Neuronal stem cell (in vitro differentiated cells): Measurements from ENCODE around the gene FSHR.
A peak's percentile ranks its signal among the peaks of the same experiment; 100 is the strongest.

Experiments used
- DNase-seq: peaks from one replicate; pipeline ENCODE4 v3.0.0-alpha.2; 2013; ENCODE audit warnings: low spot score
- H2AFZ ChIP-seq: one replicate; pipeline ENCODE4 v1.6.1; 2013; ENCODE audit warnings: mild to moderate bottlenecking, low read length, inconsistent platforms
- H2AK5ac ChIP-seq: 2 replicates; pipeline ENCODE4 v1.6.1; 2013; ENCODE audit warnings: low read depth, mild to moderate bottlenecking, inconsistent platforms, low read length, moderate library complexity, mixed read lengths
- H2BK120ac ChIP-seq: 2 replicates; pipeline ENCODE4 v1.6.1; 2013; ENCODE audit warnings: low read depth, mild to moderate bottlenecking, inconsistent platforms, low read length, moderate library complexity, mixed read lengths
- H2BK12ac ChIP-seq: one replicate; pipeline ENCODE4 v1.6.1; 2013; ENCODE audit warnings: low read length, inconsistent platforms
- H2BK15ac ChIP-seq: 2 replicates; pipeline ENCODE4 v1.6.1; 2013; ENCODE audit warnings: mild to moderate bottlenecking, low read length, inconsistent platforms, mixed read lengths
- H2BK5ac ChIP-seq: one replicate; pipeline ENCODE4 v1.6.1; 2013; ENCODE audit warnings: inconsistent platforms, mild to moderate bottlenecking, low read length, moderate library complexity
- H3K14ac ChIP-seq: one replicate; pipeline ENCODE4 v1.6.1; 2013; ENCODE audit warnings: low read length, inconsistent platforms
- H3K18ac ChIP-seq: 2 replicates; pipeline ENCODE4 v1.6.1; 2013; ENCODE audit warnings: low read length, inconsistent platforms
- H3K23ac ChIP-seq: 2 replicates; pipeline ENCODE4 v1.6.1; 2013; ENCODE audit warnings: low read depth, mild to moderate bottlenecking, mixed read lengths, low read length, inconsistent platforms; ENCODE audit not compliant: poor library complexity
- H3K27ac ChIP-seq: replicated peaks from 3 replicates; pipeline ENCODE4 v1.5.1; 2013; ENCODE audit warnings: low read length, inconsistent platforms
- H3K27me3 ChIP-seq, 3 experiments: 2 replicates each; pipeline ENCODE4 v1.6.1; 2013; ENCODE audit warnings: low read length in 3 of 3, mild to moderate bottlenecking in 2 of 3, inconsistent platforms in 1 of 3, low read depth in 1 of 3, mixed read lengths in 1 of 3, moderate library complexity in 1 of 3; ENCODE audit not compliant: control insufficient read depth in 3 of 3, insufficient read depth in 3 of 3
- H3K36me3 ChIP-seq, 2 donors: replicated peaks in 1 of 2; 2 replicates each; pipeline ENCODE4 v1.6.1; 2013; ENCODE audit warnings: low read length in 2 of 2; ENCODE audit not compliant: control insufficient read depth in 2 of 2, insufficient read depth in 2 of 2
- H3K4ac ChIP-seq: 2 replicates; pipeline ENCODE4 v1.6.1; 2013; ENCODE audit warnings: inconsistent platforms, mild to moderate bottlenecking, low read length, moderate library complexity
- H3K4me1 ChIP-seq, 2 donors: 1 replicate in 1 of 2; 2 replicates in 1 of 2; pipeline ENCODE4 v1.6.1; 2013; ENCODE audit warnings: low read length in 2 of 2, low read depth in 1 of 2; ENCODE audit not compliant: control insufficient read depth in 2 of 2, insufficient read depth in 1 of 2
- H3K4me2 ChIP-seq: one replicate; pipeline ENCODE4 v1.6.1; 2013; ENCODE audit warnings: mild to moderate bottlenecking, low read length, inconsistent platforms; ENCODE audit not compliant: insufficient read depth, poor library complexity, severe bottlenecking
- H3K4me3 ChIP-seq, 2 donors: 2 replicates each; pipeline ENCODE4 v1.5.1; 2013; ENCODE audit warnings: low read length in 2 of 2, mild to moderate bottlenecking in 2 of 2, inconsistent platforms in 1 of 2, moderate library complexity in 1 of 2
- H3K79me1 ChIP-seq: one replicate; pipeline ENCODE4 v1.6.1; 2013; ENCODE audit warnings: low read depth, mild to moderate bottlenecking, inconsistent platforms, low read length, moderate library complexity
- H3K9ac ChIP-seq: one replicate; pipeline ENCODE4 v1.6.1; 2013; ENCODE audit warnings: mild to moderate bottlenecking, low read depth, low read length, inconsistent platforms; ENCODE audit not compliant: poor library complexity
- H3K9me3 ChIP-seq, 2 donors: replicated peaks in 1 of 2; 2 replicates each; pipeline versions ENCODE3 to v1.6.1; 2013; ENCODE audit warnings: low read length in 2 of 2, mild to moderate bottlenecking in 2 of 2, inconsistent platforms in 1 of 2, low read depth in 1 of 2, mixed read lengths in 1 of 2, moderate library complexity in 1 of 2; ENCODE audit not compliant: control insufficient read depth in 2 of 2, insufficient read depth in 1 of 2
- H4K8ac ChIP-seq: one replicate; pipeline ENCODE4 v1.6.1; 2013; ENCODE audit warnings: low read depth, mild to moderate bottlenecking, inconsistent platforms, low read length, moderate library complexity
- H4K91ac ChIP-seq: one replicate; pipeline ENCODE4 v1.6.1; 2013; ENCODE audit warnings: low read length, low read depth, mild to moderate bottlenecking, inconsistent platforms; ENCODE audit not compliant: poor library complexity
- WGBS, 2 donors: extraction: QIAGEN DNeasy Blood & Tissue Kit; methylation state at CpG; one replicate each; pipeline ENCODE4 v1.1.7; 2013; ENCODE audit warnings: missing lambda C conversion rate in 2 of 2, mixed read lengths in 1 of 2; ENCODE audit not compliant: insufficient read length in 2 of 2, insufficient replicate concordance in 1 of 2; ENCODE audit errors: extremely low coverage in 2 of 2; 5-methylcytosine and 5-hydroxymethylcytosine counted together

The FSHR gene

GRCh38 chr2:49123600-49123999, 30.7 kb downstream of the FSHR start:
- no peak overlapping the region for H3K9ac ChIP-seq
- no peaks in the 10 kb centered on the region for H3K36me3 ChIP-seq
- no peak overlapping the region for H3K4me2 ChIP-seq
- WGBS, 2 donors = no CpG with 5 or more reads among the region's 1 CpG
- no peak overlapping the region for H4K8ac ChIP-seq
- no peak overlapping the region for H3K27ac ChIP-seq
- no peaks in the 10 kb centered on the region for H3K79me1 ChIP-seq
- no peak overlapping the region for H3K4me3 ChIP-seq
- no peak overlapping the region for H2BK12ac ChIP-seq
- peaks cover 0 to 2% of the 10 kb centered on the region in 2 donors for H3K4me1 ChIP-seq
- H2BK5ac ChIP-seq = no peak overlapping the region
- no peak overlapping the region for H2BK120ac ChIP-seq
- no peak overlapping the region for H3K23ac ChIP-seq
- no peak overlapping the region for H2BK15ac ChIP-seq
- H2AFZ ChIP-seq = no peak overlapping the region
- H2AK5ac ChIP-seq = no peak overlapping the region
- H4K91ac ChIP-seq = no peak overlapping the region
- H3K14ac ChIP-seq = no peak overlapping the region
- H3K18ac ChIP-seq = no peak overlapping the region
- no peaks in the 10 kb centered on the region for H3K27me3 ChIP-seq
- H3K4ac ChIP-seq = no peak overlapping the region
- no peak for DNase-seq
- no peaks in the 10 kb centered on the region for H3K9me3 ChIP-seq

GRCh38 chr2:49122107-49122506, 32.2 kb downstream of the FSHR start:
- H3K4me1 ChIP-seq = peaks cover 0 to 2% of the 10 kb centered on the region in 2 donors
- no peak overlapping the region for H2BK120ac ChIP-seq
- H2AK5ac ChIP-seq = no peak overlapping the region
- WGBS, 2 donors = no CpG with 5 or more reads among the region's 4 CpGs
- H2BK12ac ChIP-seq = no peak overlapping the region
- H4K91ac ChIP-seq = no peak overlapping the region
- H3K14ac ChIP-seq = no peak overlapping the region
- H3K23ac ChIP-seq = no peak overlapping the region
- H4K8ac ChIP-seq = no peak overlapping the region
- no peak overlapping the region for H3K4me3 ChIP-seq
- H3K9me3 ChIP-seq = no peaks in the 10 kb centered on the region
- H3K18ac ChIP-seq = no peak overlapping the region
- DNase-seq = no peak
- no peak overlapping the region for H2BK15ac ChIP-seq
- no peaks in the 10 kb centered on the region for H3K79me1 ChIP-seq
- H3K36me3 ChIP-seq = no peaks in the 10 kb centered on the region
- no peak overlapping the region for H3K4ac ChIP-seq
- no peak overlapping the region for H2AFZ ChIP-seq
- H2BK5ac ChIP-seq = no peak overlapping the region
- no peak overlapping the region for H3K4me2 ChIP-seq
- no peaks in the 10 kb centered on the region for H3K27me3 ChIP-seq
- H3K9ac ChIP-seq = no peak overlapping the region
- H3K27ac ChIP-seq = no peak overlapping the region

DNA sequence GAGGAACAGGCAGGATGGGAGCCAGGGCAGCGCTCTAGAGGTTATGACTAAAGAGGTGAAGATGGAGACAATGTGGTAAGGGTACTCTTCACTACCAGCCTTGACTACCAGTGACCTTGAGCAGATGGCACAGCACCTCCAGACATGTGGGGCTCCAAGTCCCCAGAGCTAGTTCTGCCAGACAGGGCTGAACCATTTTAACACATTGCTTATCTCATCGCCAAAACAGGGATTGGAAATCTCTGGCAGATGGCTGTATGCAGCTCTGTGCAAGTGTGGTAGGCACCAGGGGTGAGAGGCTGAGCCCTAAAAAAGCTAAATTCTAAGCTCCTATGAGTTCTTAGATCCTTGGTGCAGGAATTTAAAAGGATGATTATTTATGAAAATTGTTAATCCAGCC, 41.3 kb downstream of the FSHR start:
- Histone ChIP-seq H3K36me3 (no peaks in the 10 kb centered on the region), H2BK5ac (no peak overlapping the region), H3K9ac (no peak overlapping the region), H3K27ac (no peak overlapping the region), H3K9me3 (no peaks in the 10 kb centered on the region), H2AFZ (no peak overlapping the region), H3K14ac (no peak overlapping the region), H2BK12ac (no peak overlapping the region), H2BK15ac (no peak overlapping the region), H4K8ac (no peak overlapping the region), H3K4ac (no peak overlapping the region), H3K4me3 (no peak overlapping the region), H3K18ac (no peak overlapping the region), H3K4me2 (no peak overlapping the region), H3K4me1 (peaks cover 2 to 4% of the 10 kb centered on the region in 2 donors), H4K91ac (no peak overlapping the region), H2AK5ac (no peak overlapping the region), H2BK120ac (no peak overlapping the region), H3K79me1 (no peaks in the 10 kb centered on the region), H3K23ac (no peak overlapping the region), H3K27me3 (no peaks in the 10 kb centered on the region)
- no CpG with 5 or more reads among the region's 2 CpGs for WGBS, 2 donors
- no peak for DNase-seq

DNA sequence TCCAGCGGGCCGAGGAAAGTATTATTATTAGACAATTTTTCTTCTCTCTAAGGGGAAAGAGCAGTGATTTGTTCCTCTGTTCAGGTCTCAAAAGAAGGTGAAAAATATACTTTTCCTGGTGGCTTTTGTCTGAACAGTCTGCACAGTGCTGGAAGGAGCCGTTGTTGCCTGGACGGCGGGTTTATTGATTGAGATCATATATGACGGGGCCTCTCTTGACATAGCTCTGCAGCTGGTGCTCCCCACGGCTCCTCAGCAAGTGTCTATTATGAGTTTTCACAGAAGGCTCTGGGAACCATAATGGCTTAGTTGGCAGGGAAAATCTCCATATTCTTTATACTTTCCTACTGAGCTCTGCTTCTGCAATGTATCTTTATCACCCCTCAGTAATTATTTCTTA, 42.9 kb downstream of the FSHR start:
- no peak overlapping the region for H3K9ac ChIP-seq
- H3K4me3 ChIP-seq = no peak overlapping the region
- H3K4ac ChIP-seq = no peak overlapping the region
- H2BK15ac ChIP-seq = no peak overlapping the region
- H3K27me3 ChIP-seq = no peaks in the 10 kb centered on the region
- no peak overlapping the region for H3K4me2 ChIP-seq
- no peaks in the 10 kb centered on the region for H3K36me3 ChIP-seq
- no peak overlapping the region for H3K27ac ChIP-seq
- H2AK5ac ChIP-seq = no peak overlapping the region
- H2BK12ac ChIP-seq = no peak overlapping the region
- H3K18ac ChIP-seq = no peak overlapping the region
- no CpG with 5 or more reads among the region's 7 CpGs for WGBS, 2 donors
- peaks cover 2 to 4% of the 10 kb centered on the region in 2 donors for H3K4me1 ChIP-seq
- H4K91ac ChIP-seq = no peak overlapping the region
- H3K23ac ChIP-seq = no peak overlapping the region
- H2AFZ ChIP-seq = peak overlapping the region; percentile 35
- H4K8ac ChIP-seq = no peak overlapping the region
- no peak for DNase-seq
- H2BK120ac ChIP-seq = no peak overlapping the region
- H3K79me1 ChIP-seq = no peaks in the 10 kb centered on the region
- no peaks in the 10 kb centered on the region for H3K9me3 ChIP-seq
- no peak overlapping the region for H3K14ac ChIP-seq
- no peak overlapping the region for H2BK5ac ChIP-seq
